SK-N-SH treated with all-trans-retinoic acid at 6 μM for 48 hours (cell line): ENCODE data around the gene NLRP7.
"Not testable (repeated sequence)": the region's sequence is repeated elsewhere in the genome, so short reads cannot be mapped to it uniquely, and the experiment has no call there.

ENCODE experiments used
- ATAC-seq: fragments of 200-7000 bp; cut with Tn5 transposase; 3 replicates; pipeline ENCODE4 v1.9.1; 2020; ENCODE audit warnings: mild to moderate bottlenecking, moderate library complexity
- ARNTL ChIP-seq: fragments of 450-650 bp; formaldehyde crosslinking; IDR thresholded peaks from 2 replicates; pipeline ENCODE4 v1.5.0; 2020; ENCODE audit warnings: low read depth, mild to moderate bottlenecking, moderate library complexity, borderline replicate concordance
- BACH2 ChIP-seq: fragments of 250-450 bp; sonication (Bioruptor Pico); IDR thresholded peaks from 2 replicates; pipeline ENCODE4 v1.9.0; 2021; ENCODE audit warnings: mild to moderate bottlenecking, borderline replicate concordance
- CREB5 ChIP-seq: fragments of 250-450 bp; sonication (Bioruptor Pico); IDR thresholded peaks from 2 replicates; pipeline ENCODE4 v1.5.1; 2020; ENCODE audit warnings: low read depth, mild to moderate bottlenecking, moderate library complexity
- CSDC2 ChIP-seq: fragments of 250-450 bp; sonication (Bioruptor Pico); IDR thresholded peaks from 2 replicates; pipeline ENCODE4 v1.5.0; 2020; ENCODE audit warnings: mild to moderate bottlenecking, moderate library complexity
- CSRNP3 ChIP-seq: fragments of 250-450 bp; sonication (Bioruptor Pico); IDR thresholded peaks from 2 replicates; pipeline ENCODE4 v1.5.1; 2021; ENCODE audit warnings: mild to moderate bottlenecking, moderate library complexity
- ESRRG ChIP-seq: fragments of 250-450 bp; sonication (Bioruptor Pico); IDR thresholded peaks from 2 replicates; pipeline ENCODE4 v1.6.1; 2021; ENCODE audit warnings: mild to moderate bottlenecking
- GLIS3 ChIP-seq: fragments of 250-450 bp; sonication (Bioruptor Pico); IDR thresholded peaks from 2 replicates; pipeline ENCODE4 v1.5.0; 2020; ENCODE audit warnings: mild to moderate bottlenecking, moderate library complexity
- ISL1 ChIP-seq: fragments of 250-450 bp; sonication (Bioruptor Pico); IDR thresholded peaks from 2 replicates; pipeline ENCODE4 v2.1.2; 2022; ENCODE audit warnings: mild to moderate bottlenecking, moderate library complexity
- OSR1 ChIP-seq: fragments of 250-450 bp; sonication (Bioruptor Pico); IDR thresholded peaks from 2 replicates; pipeline ENCODE4 v1.8.0; 2022; ENCODE audit warnings: moderate library complexity, mild to moderate bottlenecking, inconsistent platforms
- PATZ1 ChIP-seq: fragments of 250-450 bp; sonication (Bioruptor Pico); IDR thresholded peaks from 2 replicates; pipeline ENCODE4 v1.8.0; 2020; ENCODE audit warnings: mild to moderate bottlenecking, moderate library complexity, borderline replicate concordance
- POU6F1 ChIP-seq: fragments of 250-450 bp; sonication (Bioruptor Pico); IDR thresholded peaks from 2 replicates; pipeline ENCODE4 v1.8.0; 2021; ENCODE audit warnings: low read depth, mild to moderate bottlenecking, moderate library complexity, borderline replicate concordance
- PPARA ChIP-seq: fragments of 250-450 bp; sonication (Bioruptor Pico); IDR thresholded peaks from 2 replicates; pipeline ENCODE4 v1.5.0; 2020; ENCODE audit warnings: mild to moderate bottlenecking, borderline replicate concordance
- SNAI2 ChIP-seq: fragments of 250-450 bp; sonication (Bioruptor Pico); IDR thresholded peaks from 2 replicates; pipeline ENCODE4 v1.5.0; 2020; ENCODE audit warnings: mild to moderate bottlenecking, moderate library complexity
- TCF4 ChIP-seq: fragments of 250-450 bp; sonication (Bioruptor Pico); IDR thresholded peaks from 2 replicates; pipeline ENCODE4 v1.8.0; 2021; ENCODE audit warnings: mild to moderate bottlenecking, moderate library complexity, borderline replicate concordance
- TOX ChIP-seq: fragments of 250-450 bp; sonication (Bioruptor Pico); IDR thresholded peaks from 2 replicates; pipeline ENCODE4 v1.8.0; 2021; ENCODE audit warnings: mild to moderate bottlenecking, moderate library complexity, borderline replicate concordance
- TSHZ2 ChIP-seq: fragments of 250-450 bp; sonication (Bioruptor Pico); IDR thresholded peaks from 2 replicates; pipeline ENCODE4 v1.5.0; 2020; ENCODE audit warnings: mild to moderate bottlenecking, moderate library complexity
- ZFP3 ChIP-seq: fragments of 250-450 bp; sonication (Bioruptor Pico); IDR thresholded peaks from 2 replicates; pipeline ENCODE4 v1.5.0; 2020; ENCODE audit warnings: mild to moderate bottlenecking, moderate library complexity
- ZFP30 ChIP-seq: fragments of 450-650 bp; formaldehyde crosslinking; IDR thresholded peaks from 2 replicates; pipeline ENCODE4 v1.5.0; 2022; ENCODE audit warnings: mild to moderate bottlenecking, moderate library complexity
- ZNF70 ChIP-seq: fragments of 450-650 bp; formaldehyde crosslinking; IDR thresholded peaks from 2 replicates; pipeline ENCODE4 v1.5.0; 2020; ENCODE audit warnings: mild to moderate bottlenecking, moderate library complexity
- ZNF8 ChIP-seq: fragments of 450-650 bp; formaldehyde crosslinking; IDR thresholded peaks from 2 replicates; pipeline ENCODE4 v1.5.0; 2020; ENCODE audit warnings: mild to moderate bottlenecking, moderate library complexity

NLRP7 gene

GRCh38 chr19:54947381-54947780, at the start of gene NLRP7:
Gene NLRP7 (minus strand): TSS chr19:54947530.
- TF ChIP-seq GLIS3 (CRISPR knock-in tag): no peak
- no peak for TF ChIP-seq SNAI2 (CRISPR knock-in tag)
- TF ChIP-seq ISL1 (CRISPR knock-in tag): no peak
- no peak for TF ChIP-seq ZNF70 (CRISPR knock-in tag)
- TF ChIP-seq POU6F1 (CRISPR knock-in tag): no peak
- no peak for TF ChIP-seq TSHZ2 (CRISPR knock-in tag)
- no peak for TF ChIP-seq OSR1 (CRISPR knock-in tag)
- no peak for TF ChIP-seq ESRRG (CRISPR knock-in tag)
- no peak for TF ChIP-seq ARNTL (CRISPR knock-in tag)
- no peak for TF ChIP-seq ZFP3 (CRISPR knock-in tag)
- no peak for TF ChIP-seq CSDC2 (CRISPR knock-in tag)
- no peak for TF ChIP-seq PPARA (CRISPR knock-in tag)
- TF ChIP-seq ZNF8 (CRISPR knock-in tag): no peak
- no peak for TF ChIP-seq CREB5 (CRISPR knock-in tag)
- TF ChIP-seq PATZ1 (CRISPR knock-in tag): no peak
- TF ChIP-seq TOX (CRISPR knock-in tag): no peak
- no peak for ATAC-seq

- TF ChIP-seq BACH2 (no peak), PPARA (CRISPR knock-in tag) (no peak), ESRRG (CRISPR knock-in tag) (no peak), CREB5 (CRISPR knock-in tag) (no peak), TCF4 (CRISPR knock-in tag) (no peak), ZNF70 (CRISPR knock-in tag) (no peak), CSRNP3 (CRISPR knock-in tag) (no peak), ZNF8 (CRISPR knock-in tag) (no peak), SNAI2 (CRISPR knock-in tag) (no peak), CSDC2 (CRISPR knock-in tag) (no peak), TOX (CRISPR knock-in tag) (no peak), ZFP30 (CRISPR knock-in tag) (no peak)
Measured at GRCh38 chr19:54995561-54995960, 48.2 kb upstream of the NLRP7 start.

GRCh38 chr19:54989531-54989930, 42.2 kb upstream of the NLRP7 start:
- not testable (repeated sequence) for ATAC-seq

More at GRCh38 chr19:54995561-54995960, 48.2 kb upstream of the NLRP7 start:
- ATAC-seq: no peak

GRCh38 chr19:54982562-54982961, 35.2 kb upstream of the NLRP7 start:
- ATAC-seq: not testable (repeated sequence)

GRCh38 chr19:54973229-54974090, 26.1 kb upstream of the NLRP7 start:
- ATAC-seq: not testable (repeated sequence)

- ATAC-seq: not testable (repeated sequence)
Measured at GRCh38 chr19:54971446-54971845, 24.1 kb upstream of the NLRP7 start.
